T-helper 2 cell treated with Interferon-gamma antibody and Interleukin-4, amounts not matched to agents 5 μg/mL and 100 μg/mL, for 36 hours (primary cell): ENCODE data around the gene MCM5.
"Not testable (repeated sequence)": the region's sequence is repeated elsewhere in the genome, so short reads cannot be mapped to it uniquely, and the experiment has no call there.

Source experiments
- DNase-seq: peaks from one replicate; pipeline ENCODE4 v3.0.0; 2021; ENCODE audit warnings: low spot score
- H3K27ac Mint-ChIP-seq: one replicate; pipeline ENCODE4 v1.8.0; 2021; ENCODE audit warnings: mild to moderate bottlenecking, mixed read lengths
- H3K27me3 Mint-ChIP-seq: one replicate; pipeline ENCODE4 v1.8.0; 2021; ENCODE audit warnings: low read depth, mixed read lengths
- H3K36me3 Mint-ChIP-seq: one replicate; pipeline ENCODE4 v1.8.0; 2021; ENCODE audit warnings: low read depth, mixed read lengths
- H3K4me1 Mint-ChIP-seq: one replicate; pipeline ENCODE4 v1.8.0; 2021; ENCODE audit warnings: low read depth, mixed read lengths
- H3K4me3 Mint-ChIP-seq: one replicate; pipeline ENCODE4 v1.8.0; 2022; ENCODE audit warnings: mild to moderate bottlenecking, moderate library complexity, mixed read lengths
- H3K9me3 Mint-ChIP-seq: one replicate; pipeline ENCODE4 v1.8.0; 2021; ENCODE audit warnings: mixed read lengths

The MCM5 gene

DNA sequence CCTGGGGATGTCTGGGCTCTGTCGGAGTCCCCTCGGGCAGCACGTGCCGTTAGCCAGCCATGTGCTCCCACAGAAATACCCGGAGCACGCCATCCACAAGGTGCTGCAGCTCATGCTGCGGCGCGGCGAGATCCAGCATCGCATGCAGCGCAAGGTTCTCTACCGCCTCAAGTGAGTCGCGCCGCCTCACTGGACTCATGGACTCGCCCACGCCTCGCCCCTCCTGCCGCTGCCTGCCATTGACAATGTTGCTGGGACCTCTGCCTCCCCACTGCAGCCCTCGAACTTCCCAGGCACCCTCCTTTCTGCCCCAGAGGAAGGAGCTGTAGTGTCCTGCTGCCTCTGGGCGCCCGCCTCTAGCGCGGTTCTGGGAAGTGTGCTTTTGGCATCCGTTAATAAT, 24.1 kb downstream of the MCM5 start:
- Mint-ChIP-seq H3K9me3 (no peaks in the 10 kb centered on the region), H3K4me1 (no peaks in the 10 kb centered on the region), H3K4me3 (no peak overlapping the region), H3K27me3 (no peaks in the 10 kb centered on the region), H3K27ac (no peak overlapping the region), H3K36me3 (peaks cover 48% of the 10 kb centered on the region)
- DNase-seq = no peak

DNA sequence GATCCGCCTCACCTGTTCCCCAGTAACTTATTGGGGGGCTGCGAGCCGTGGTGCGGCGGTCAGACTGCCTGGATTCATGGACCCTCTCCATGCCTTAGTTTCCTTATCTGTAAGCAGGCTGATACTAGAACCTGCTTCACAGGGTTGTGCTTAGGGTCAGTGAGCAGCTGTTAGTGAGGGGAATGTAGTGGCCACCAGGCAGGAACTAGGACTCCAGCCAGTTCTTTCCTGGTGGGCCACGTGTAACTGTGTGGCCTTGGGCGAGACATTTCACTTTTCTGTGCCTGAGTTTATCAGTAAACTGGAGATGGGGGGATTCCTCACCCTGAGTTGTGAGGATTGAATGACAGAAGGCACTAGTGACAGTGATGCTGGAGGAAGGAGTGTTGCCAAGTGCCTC, 24.8 kb downstream of the MCM5 start:
- Mint-ChIP-seq H3K27ac (no peak overlapping the region), H3K27me3 (no peaks in the 10 kb centered on the region), H3K36me3 (peaks cover 49% of the 10 kb centered on the region), H3K4me1 (no peaks in the 10 kb centered on the region), H3K9me3 (no peaks in the 10 kb centered on the region), H3K4me3 (no peak overlapping the region)
- DNase-seq = no peak

DNA sequence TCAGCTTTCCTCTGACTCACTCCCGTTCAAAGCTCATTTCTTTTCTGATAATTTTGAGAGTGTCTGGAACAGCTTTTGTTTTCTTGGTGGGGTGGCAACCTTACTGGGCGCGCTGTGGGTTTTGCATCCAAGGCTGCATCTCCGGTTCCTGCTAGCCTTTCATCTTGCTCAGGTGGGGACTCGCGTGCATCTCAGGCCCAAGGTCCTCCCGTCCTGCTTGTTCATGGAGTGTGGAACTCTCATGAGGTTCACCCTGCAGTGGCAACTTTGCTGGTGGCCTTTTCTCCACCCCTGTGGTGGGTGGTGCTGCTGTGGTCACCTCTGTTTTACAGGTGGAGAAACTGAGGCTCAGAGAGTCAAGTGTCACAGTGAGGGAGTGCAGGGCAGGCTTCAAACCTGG, 25.6 kb downstream of the MCM5 start:
- Mint-ChIP-seq H3K36me3 (peaks cover 50% of the 10 kb centered on the region), H3K9me3 (no peaks in the 10 kb centered on the region), H3K4me1 (no peaks in the 10 kb centered on the region), H3K27me3 (no peaks in the 10 kb centered on the region), H3K4me3 (no peak overlapping the region), H3K27ac (peak overlapping the region; percentile 45)
- no peak for DNase-seq

DNA sequence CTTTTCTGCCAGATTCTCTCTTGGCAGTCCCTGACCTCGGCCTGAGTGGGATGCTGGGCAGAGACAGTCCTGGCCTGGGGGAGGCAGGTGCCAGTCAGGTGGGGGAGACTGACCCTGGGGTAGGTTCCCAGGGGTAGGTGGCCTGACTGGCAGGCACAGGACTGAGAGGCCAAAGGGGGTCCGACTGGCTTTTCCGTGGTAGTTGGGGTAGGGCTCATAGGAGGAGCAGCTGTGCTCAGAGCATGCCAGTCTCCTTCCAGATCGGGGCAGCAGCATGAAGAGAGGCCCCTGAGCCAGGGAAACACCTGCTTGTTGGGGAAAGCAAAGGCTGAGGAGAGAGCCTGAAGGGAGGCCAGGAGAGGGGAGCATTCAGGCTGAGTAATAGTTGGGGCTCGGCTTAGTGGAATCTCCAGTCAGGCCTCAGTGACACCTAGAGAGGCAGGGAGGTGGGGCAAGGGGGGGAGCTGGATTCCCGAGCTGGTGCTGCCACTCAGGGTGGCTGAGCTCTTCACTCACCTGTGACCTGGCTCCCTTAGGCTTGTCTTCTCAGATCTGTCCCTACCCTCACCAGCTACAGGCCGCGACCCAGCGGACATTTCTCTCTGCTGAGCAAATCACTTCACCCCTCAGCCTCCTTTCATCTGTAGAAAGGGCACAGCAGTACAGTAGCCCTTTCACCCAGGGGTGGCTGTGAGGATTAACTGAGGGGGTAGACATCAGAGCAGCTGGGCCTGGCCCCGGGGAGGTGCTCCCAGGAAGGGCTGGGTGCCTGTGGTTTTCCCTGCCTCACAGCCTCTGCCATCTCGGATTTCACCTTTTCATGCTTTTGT, 26.2 kb downstream of the MCM5 start:
- Mint-ChIP-seq H3K4me3 (no peak overlapping the region), H3K4me1 (no peaks in the 10 kb centered on the region), H3K36me3 (peaks cover 51% of the 10 kb centered on the region), H3K27me3 (no peaks in the 10 kb centered on the region), H3K27ac (peak overlapping the region; percentile 67), H3K9me3 (no peaks in the 10 kb centered on the region)
- DNase-seq = no peak

DNA sequence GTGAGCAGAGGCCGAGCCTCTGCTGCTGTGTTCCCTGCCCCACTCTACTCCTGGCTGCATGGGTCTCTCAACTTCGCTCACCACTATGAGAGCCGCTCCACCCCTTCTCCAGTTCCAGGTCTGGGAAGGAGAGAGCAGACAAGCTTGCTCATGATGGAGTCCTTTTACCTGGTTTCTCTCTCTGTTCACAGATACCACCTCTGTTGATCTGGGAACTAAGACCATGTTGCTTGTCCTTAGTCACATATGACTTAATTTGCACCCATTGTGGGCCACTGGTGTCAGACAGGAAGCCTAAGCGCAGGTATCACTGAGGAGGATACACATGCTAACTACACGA, 26.8 kb downstream of the MCM5 start:
- DNase-seq = no peak
- Mint-ChIP-seq H3K36me3 (peaks cover 52% of the 10 kb centered on the region), H3K4me3 (no peak overlapping the region), H3K4me1 (no peaks in the 10 kb centered on the region), H3K9me3 (no peaks in the 10 kb centered on the region), H3K27me3 (no peaks in the 10 kb centered on the region), H3K27ac (peak overlapping the region; percentile 67)

DNA sequence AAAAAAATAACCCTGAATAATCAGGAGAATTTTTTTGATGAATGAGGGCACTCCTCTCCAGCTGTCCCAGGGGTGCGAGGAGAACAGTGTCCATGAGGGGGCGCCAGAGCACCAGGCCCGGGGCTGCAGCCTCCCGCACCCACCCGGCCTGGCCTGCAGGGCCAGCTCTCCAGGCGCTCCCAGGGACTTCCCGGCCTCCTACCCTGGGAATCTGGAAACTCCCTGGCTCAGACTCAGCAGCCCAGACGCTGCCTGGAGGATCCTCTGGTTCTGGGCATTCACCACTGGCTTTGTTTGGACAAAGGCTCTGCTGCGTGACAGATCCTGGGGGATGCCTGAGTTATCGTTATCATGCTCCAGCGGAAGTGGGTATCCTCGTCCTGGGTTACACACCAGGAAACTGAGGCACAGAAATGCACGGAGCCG, 31.0 kb downstream of the MCM5 start:
- DNase-seq = peak; percentile 45
- Mint-ChIP-seq H3K27ac (no peak overlapping the region), H3K9me3 (peaks cover 11% of the 10 kb centered on the region), H3K4me1 (no peaks in the 10 kb centered on the region), H3K4me3 (no peak overlapping the region), H3K36me3 (peaks cover 56% of the 10 kb centered on the region), H3K27me3 (no peaks in the 10 kb centered on the region)

DNA sequence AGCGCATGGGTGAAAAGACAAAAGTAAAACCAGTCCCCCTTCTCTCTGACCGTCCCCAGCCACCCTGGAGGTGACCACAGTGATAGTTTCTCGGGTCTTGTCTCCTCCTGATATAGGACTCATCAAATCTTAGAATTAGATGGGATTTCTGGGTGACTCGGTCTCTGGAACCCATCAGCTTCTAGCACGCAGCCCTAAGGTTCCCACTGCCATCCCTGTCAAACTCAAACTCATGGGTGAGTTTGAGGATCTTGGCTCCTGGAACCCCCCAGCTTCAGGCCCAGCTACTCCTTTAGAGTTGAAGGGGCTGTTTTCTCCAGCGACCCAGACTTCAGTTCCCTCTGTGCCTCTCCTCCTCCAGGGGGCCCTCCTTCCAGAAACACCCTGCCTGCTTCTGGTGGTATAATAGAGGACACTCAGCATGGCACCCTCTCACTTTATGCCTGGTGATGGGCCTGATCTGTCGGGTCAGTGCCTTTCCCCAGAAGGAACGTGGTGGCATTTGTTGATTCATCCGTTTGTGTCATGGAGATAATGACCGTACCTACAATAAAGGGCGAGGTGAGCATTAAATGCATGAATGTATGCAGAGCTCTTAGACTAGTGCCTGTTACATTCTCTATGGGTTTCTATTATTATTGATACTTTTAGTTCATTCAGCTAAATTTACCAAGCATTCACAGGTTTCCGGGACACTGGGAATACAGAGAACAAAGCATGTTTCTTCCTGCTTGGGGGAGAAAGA, 31.7 kb downstream of the MCM5 start:
- no peaks in the 10 kb centered on the region for H3K4me1 Mint-ChIP-seq
- H3K9me3 Mint-ChIP-seq = peaks cover 11% of the 10 kb centered on the region
- H3K27me3 Mint-ChIP-seq = no peaks in the 10 kb centered on the region
- no peak for DNase-seq
- no peak overlapping the region for H3K27ac Mint-ChIP-seq
- H3K36me3 Mint-ChIP-seq = peaks cover 56% of the 10 kb centered on the region
- no peak overlapping the region for H3K4me3 Mint-ChIP-seq

DNA sequence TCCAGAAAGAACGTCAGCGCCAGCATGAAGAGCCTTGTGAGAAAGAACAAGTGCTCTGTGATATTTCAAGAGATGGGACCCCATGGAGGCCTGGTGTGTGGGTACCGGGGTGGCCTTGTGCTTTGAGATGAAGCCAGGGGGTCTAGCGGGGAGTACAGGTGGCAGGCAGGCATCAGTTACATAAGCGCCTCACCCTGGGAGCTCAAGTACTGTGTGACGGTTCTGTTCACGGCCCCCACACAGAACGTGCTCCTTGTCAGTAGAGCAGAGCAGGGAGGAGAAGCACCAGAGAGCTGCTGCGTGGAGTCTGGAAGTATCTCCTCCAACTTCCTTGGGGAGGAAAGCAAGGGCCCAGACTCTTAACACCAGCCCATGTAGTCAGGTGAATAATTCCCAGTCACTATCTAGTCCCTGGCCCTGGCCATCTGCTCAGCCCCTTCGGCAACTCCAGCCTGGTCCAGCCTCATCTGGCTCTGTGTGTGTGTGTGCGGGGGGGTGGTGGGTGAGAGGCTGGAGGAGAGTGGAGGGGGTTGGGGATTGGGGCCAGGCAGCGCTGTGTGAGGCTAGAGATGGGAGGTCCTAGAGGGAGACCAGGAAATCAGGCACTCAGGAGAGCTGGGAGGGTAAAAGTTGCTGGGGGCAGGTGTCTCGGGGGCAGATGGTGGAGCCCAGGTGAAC, 32.4 kb downstream of the MCM5 start:
- H3K4me3 Mint-ChIP-seq = no peak overlapping the region
- DNase-seq = no peak
- H3K27me3 Mint-ChIP-seq = no peaks in the 10 kb centered on the region
- no peaks in the 10 kb centered on the region for H3K4me1 Mint-ChIP-seq
- H3K36me3 Mint-ChIP-seq = peaks cover 58% of the 10 kb centered on the region
- H3K9me3 Mint-ChIP-seq = peaks cover 11% of the 10 kb centered on the region
- no peak overlapping the region for H3K27ac Mint-ChIP-seq

DNA sequence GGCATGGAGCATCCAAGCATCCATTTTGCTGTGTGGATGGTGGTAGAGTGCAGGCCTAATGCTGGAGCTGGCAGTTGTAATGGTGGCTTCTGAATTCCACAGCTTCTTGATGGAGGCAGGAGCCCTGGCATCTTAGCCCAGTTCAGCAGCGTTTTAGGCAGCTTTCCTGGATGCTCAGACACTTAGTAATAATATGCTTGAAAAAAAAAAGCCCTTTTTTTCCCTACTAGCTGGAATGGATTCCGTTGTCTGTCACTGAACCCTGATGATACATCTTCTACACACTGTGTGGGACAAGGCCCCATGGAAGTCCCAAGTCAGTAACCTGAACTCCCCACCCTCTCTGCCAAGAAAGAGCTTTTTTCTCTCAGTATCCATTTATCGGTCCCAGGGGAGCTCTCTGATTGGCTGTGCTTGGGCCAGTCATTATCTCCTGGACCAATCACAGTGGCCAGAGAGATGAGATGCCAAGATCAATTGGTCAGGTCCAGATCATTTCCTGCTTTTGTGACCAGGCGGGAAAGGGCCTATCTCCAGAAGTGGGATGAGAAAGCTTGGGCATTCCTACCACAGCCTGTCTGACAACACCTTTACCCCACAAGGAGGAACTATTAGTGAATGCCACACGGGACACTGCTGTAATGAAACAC, 34.2 kb downstream of the MCM5 start:
- Mint-ChIP-seq H3K27me3 (no peaks in the 10 kb centered on the region), H3K4me1 (no peaks in the 10 kb centered on the region), H3K27ac (no peak overlapping the region), H3K4me3 (no peak overlapping the region), H3K9me3 (peaks cover 11% of the 10 kb centered on the region), H3K36me3 (peaks cover 73% of the 10 kb centered on the region)
- DNase-seq = no peak

DNA sequence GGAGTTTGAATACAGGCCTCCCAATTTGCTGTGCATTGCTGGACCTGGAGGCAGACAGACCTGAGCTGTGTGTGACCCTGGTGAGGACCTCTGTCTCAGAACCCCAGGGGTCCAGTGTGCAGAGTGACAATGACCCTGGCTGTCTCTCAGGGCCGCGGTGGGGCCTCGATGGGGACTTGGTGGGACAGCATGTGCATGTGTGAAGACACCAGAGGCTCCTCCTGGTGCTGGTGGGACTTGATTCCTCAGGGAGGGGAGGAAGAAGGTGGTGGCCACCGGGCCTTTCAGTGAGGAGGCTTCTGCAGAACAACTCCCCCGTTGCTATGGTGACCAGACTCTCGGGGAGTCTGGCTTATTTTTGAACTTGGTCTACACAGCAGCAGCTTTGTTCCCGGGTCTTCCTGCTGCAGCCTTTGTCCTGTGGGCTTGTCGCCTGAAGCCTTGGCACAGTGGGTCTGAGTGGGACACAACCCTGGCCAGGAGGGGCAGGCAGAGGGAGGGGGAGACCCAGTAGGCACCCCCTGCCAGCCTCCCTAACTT, 35.3 kb downstream of the MCM5 start:
- Mint-ChIP-seq H3K36me3 (peaks cover 75% of the 10 kb centered on the region), H3K9me3 (peaks cover 11% of the 10 kb centered on the region), H3K4me3 (no peak overlapping the region), H3K27me3 (no peaks in the 10 kb centered on the region), H3K27ac (no peak overlapping the region), H3K4me1 (no peaks in the 10 kb centered on the region)
- DNase-seq = no peak

DNA sequence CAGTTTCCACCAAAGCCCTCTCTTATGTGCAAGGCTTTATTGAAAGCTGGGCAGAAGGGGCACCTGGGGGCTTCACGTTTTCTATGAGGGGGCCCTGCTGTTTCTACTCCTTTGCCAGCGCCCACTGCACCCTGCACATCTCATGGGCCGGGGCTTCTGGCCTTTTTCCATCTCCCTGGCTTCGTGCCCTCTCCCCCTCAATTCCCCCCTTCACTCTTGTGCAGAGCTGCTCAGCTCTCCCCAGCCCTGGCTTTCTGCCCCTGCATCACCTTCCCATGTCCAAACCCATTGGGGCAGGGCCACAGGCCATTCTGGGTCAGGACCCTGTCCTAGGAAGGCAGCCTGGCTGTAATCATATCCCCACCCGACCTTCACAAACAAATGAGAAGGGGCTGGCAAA, 36.5 kb downstream of the MCM5 start:
- Mint-ChIP-seq H3K36me3 (peaks cover 70% of the 10 kb centered on the region), H3K4me3 (no peak overlapping the region), H3K27ac (no peak overlapping the region)

DNA sequence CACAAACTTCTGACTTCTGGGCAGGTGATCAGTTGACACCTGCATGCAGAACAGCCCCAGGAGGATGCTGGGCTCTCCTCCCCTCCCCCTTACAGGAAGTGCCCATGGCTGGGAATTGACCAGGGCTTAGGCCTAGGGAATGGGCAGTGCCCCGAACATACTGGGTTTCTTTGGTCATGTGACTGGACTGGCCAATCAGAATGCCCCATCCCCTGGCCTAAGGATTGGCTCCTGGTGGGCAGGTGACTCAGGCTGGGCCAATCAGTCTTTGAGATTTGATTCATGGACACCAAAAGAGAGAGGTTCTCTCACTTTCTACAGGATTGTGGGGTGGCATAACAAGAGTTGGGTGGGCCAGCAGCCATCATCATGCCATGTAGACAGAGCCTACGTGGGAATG, 37.1 kb downstream of the MCM5 start:
- no peak for DNase-seq
- Mint-ChIP-seq H3K4me1 (no peaks in the 10 kb centered on the region), H3K27ac (no peak overlapping the region), H3K27me3 (no peaks in the 10 kb centered on the region), H3K9me3 (peaks cover 8% of the 10 kb centered on the region), H3K36me3 (peaks cover 63% of the 10 kb centered on the region), H3K4me3 (no peak overlapping the region)

More for the DNA sequence above, 36.5 kb downstream of the MCM5 start:
- Mint-ChIP-seq H3K4me1 (no peaks in the 10 kb centered on the region), H3K9me3 (peaks cover 11% of the 10 kb centered on the region), H3K27me3 (no peaks in the 10 kb centered on the region)
- no peak for DNase-seq

DNA sequence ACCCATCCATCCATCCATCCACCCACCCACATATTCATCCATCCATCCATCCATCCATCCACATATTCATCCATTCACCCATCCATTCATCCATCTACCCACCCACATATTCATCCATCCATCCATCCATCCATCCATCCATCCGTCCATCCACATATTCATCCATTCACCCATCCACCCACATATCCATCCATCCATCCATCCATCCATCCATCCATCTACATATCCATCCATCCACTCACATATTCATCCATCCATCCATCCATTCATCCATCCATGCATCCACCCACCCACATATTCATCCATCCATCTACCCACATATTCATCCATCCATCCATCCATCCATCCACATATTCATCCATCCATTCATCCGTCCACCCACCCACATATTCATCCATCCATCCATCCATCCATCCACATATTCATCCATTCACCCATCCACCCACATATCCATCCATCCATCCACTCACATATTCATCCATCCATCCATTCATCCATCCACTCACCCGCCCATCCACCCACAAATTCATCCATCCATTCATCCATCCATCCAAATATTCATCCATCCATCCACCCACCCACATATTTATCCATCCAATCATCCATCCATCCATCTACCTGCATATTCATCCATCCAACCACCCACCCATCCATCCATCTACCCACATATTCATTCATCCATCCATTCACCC, 38.9 kb downstream of the MCM5 start:
- not testable (repeated sequence) for H3K27ac Mint-ChIP-seq, H3K9me3 Mint-ChIP-seq, DNase-seq, H3K4me3 Mint-ChIP-seq, H3K4me1 Mint-ChIP-seq, H3K27me3 Mint-ChIP-seq
- H3K36me3 Mint-ChIP-seq = peaks cover 48% of the 10 kb centered on the region
